NCI-H1436 (cell line): ENCODE measurements around the gene ADRB2.

Source experiments
- DNase-seq: peaks from one replicate; lab custom pipeline; 2025; lab: John Stamatoyannopoulos, UW

Gene ADRB2

DNA sequence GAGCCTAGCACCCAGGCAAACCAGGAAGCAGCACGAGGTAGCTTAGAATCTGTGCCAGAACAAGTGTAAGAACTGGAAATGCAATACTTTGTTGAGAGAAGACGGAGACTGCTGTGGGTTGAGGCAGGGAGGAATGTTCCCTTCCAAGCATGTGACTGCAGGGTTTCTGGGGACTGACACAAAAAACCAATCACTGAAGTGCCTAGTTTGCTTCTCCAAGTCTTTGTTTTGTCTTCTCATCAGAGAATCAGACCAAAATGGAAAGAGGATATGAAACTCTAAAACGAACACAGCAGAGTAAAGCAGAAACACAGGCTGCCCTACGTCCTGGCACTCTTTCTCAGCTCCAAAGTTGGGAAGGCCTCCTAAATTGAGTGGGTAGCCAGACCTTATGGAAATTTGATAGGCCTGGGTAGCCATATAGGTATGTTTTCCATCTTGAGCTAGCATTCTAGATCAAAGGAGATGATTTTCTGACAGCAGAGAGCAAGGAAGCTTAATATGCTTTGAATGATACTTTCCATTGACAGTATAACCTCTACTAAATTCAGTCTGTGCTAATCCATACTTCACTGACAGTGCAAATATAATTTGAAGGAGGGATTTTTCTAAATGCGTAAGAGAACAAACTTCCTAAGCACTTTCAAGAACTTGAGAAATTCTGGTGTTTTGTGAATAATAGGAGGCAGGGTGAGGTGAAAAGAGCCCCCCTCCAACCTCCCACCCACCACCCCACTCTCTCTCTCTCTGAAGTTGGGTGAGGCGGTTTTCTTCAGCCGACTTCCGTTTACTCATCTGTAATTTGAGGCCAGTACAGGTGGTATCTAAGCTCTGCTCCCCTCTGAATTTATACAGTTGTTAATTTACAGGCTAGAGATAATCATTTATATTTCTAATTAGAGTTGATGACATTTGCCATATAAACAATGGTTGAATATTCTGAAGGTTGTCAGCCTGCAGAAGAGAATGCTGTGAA lies 5.5 kb downstream of the ADRB2 start:
- no peak for DNase-seq

DNA sequence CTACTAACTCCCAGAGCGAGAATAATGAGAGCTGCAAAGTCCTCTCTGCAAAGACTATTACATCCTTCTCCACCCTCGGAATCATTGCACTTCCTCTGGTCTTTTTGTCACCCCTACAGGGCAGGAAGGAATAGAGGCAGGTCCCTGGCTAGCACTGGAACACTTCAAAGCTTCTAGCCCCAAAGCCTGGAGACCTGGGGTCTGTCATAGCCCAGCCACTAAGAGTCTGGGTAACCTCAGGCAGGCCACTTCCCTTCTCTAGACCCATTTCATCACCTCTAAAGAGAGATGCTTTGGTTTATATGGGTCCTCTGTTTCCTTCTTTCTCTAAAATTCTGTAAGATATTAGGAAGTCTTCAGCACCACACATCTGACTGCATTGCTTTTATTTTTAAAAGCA lies 6.7 kb downstream of the ADRB2 start:
- DNase-seq: no peak

DNA sequence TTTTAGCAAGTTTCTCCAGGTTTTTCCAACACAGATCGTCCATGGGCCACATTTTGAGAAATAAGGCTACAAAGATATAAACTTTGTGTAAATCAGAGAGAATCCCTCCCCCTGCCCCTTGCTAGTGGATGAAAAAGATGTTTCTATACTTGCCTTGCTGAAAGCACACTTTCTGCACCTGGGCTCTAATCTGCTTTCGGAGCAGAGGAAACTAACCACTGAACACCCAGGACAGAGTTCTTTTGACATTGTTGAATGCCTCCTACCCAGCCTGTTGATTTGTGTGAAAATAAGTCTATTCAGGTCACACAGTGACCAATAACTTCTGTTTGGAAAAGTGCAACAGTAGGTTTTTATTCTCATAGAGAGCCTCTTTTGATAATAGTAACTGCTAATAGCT lies 7.5 kb downstream of the ADRB2 start:
- DNase-seq: no peak

DNA sequence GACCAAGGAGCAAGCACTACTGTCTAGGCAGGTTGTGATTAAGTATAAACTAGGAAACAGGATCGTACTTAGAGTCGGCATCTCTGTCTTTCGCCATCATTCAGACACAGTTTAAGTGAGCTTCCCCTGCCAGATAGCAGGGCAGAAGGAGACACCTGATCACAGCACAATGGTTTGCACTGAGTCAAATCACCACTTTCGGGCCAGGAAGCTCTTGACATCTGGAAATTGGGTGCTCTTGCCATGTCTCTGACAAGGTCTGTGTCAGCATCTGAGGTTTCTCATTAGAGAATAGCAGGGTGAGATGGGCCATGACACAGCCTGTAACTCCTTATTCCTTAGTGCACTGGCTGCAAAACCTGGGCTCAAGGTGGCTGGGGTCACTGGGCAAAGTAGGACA lies 8.3 kb downstream of the ADRB2 start:
- no peak for DNase-seq

DNA sequence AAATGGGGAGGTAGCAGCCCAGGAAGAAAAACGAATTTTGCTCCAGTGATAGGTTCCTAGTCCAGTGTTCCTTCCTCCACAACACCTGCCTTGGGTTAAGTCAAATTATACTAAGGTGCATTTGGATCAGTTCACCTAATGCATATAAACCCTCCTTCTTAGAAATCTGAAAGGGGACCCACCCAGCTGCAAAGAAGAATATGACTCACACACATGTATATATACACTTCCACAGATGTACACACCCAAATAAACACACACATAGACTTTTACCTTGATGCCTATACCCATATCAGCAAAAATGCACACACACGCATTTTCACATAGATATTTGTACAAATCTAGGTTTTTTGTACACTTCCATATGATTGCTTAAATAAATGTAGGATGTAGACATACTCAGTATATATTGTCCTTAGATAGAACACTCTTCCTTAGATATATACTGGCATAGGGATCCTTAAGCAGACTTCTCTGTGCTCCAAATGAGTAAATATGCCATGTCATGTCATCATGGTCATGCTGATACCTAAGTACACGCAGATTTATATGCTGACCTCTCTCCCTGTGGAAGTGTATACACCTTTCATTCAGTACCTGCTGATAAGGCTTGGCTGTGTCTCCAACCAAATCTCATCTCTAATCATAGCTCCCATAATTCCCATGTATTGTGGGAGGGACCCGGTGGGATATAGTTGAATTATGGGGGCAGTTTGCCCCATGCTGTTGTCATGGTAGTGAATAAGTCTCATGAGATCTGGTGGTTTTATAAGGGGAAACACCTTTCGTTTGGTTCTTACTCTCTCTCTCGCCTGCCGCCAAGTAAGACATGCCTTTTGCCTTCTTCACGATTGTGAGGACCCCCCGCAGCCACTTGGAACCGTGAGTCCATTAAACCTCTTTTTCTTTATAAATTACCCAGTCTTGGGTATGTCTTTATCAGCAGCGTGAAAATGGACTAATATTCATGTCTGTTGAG lies 10.2 kb downstream of the ADRB2 start:
- no peak for DNase-seq

DNA sequence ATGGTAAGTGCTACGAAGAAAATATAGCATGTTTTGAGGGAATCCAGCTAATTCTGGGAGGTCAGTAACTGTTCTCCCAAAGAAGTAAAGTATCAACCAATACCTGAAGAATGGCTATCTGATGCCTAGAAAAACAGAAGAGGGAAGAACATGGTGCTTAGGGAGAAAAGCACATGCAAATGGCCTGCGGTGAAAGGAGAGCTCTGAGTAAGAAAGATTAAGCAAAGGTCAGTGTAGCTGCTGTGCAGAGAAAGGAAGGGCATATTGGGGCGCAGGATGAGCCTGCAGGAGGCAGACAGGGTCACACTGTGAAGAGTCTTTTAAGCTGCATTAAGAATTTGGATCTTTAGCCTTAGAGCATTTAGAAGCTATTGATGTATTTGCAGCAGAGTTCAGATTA lies 11.0 kb downstream of the ADRB2 start:
- DNase-seq: no peak

DNA sequence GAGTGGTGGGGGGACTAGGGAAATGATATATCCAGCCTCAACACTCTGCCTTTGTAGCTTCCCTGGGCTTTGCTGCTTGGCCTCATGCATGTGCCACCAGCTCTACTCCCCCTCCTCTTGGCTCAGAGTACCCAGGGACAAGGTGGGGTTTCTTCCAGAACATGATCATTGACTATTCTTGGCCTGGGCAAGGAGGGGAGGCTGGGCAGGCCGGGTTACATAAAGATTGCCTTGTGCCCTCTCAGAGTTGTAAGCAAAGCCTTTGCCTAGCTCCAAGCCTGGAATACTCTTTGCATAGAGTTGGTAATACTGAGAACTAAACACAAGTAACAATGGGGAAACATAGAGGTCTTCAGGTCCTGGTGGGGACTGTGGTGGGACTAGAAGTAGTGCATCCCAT lies 11.9 kb downstream of the ADRB2 start:
- no peak for DNase-seq

DNA sequence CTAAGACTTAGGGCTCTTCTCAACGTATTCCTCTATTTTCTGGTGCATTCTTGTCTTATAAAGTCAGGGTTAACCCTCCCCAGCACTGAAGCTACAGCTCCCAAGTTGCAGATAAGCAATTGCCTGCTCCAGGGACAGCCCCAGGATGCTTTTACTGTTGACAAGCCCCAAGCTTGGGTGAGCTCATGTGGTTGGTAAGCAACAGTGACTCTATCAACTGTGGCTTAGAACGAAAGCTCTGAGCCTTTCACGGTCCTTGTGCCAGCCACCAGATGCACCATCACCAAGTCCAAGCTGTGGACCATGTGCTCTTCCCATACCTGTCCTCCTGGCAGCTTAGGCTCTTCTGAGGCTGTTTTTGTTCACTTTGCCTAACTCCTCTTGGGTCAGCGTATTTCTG lies 13.5 kb downstream of the ADRB2 start:
- DNase-seq: no peak

DNA sequence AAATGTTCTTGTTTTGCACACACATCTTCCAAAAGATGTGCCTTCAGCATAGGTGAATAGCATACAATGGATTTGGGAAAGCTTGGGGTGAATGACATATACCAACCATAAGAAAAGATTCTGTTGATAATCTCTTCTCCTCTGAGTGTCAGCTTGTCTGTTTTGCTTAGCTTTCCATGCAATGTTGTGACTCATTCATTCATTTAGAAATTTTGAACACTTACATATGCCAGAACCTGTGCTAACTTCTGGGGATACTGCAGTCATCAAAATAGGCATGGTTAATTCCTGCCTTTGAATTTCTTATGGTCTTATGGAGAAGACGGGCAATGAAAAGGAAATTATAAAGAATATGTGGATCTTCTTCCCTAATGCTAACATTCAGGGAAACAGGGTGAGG lies 14.1 kb downstream of the ADRB2 start:
- no peak for DNase-seq

DNA sequence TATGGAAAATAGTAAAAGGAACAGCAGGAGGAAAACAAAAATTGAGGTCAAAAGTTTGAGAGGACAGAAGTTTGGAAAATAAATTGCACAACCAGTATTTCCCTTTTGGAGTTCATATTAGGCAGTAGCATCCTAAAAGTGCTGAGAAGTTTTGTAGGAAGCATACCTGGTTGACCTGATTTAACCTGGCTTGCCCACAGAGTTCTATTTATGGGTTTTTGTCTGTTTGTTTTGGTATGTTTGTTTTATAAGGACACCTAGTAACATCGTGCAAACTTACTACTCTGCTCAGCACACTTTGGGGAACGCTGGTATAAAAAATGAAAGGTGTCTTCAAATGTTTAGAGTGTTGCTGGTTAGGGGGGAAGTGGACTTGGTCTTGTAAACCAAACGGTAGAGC lies 15.1 kb downstream of the ADRB2 start:
- no peak for DNase-seq

DNA sequence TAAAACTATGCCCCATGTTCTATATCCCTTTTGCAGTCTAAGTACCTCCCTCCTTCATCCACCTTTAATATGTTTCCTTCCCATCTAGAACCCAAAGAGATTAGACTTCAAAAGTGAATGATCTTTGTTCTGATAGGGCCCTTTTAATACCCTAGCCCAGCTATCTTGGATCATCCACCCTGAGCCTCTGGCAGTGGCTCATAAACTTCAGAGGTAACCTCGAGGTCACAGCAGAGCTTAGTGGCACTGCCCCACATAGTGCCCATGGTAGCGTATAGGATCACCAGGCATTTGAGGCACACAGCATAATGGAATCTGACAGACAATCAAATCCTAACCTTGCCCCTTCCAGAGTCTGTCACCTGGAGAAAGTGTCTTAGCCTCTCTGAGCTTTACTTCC lies 15.8 kb downstream of the ADRB2 start:
- DNase-seq: no peak

DNA sequence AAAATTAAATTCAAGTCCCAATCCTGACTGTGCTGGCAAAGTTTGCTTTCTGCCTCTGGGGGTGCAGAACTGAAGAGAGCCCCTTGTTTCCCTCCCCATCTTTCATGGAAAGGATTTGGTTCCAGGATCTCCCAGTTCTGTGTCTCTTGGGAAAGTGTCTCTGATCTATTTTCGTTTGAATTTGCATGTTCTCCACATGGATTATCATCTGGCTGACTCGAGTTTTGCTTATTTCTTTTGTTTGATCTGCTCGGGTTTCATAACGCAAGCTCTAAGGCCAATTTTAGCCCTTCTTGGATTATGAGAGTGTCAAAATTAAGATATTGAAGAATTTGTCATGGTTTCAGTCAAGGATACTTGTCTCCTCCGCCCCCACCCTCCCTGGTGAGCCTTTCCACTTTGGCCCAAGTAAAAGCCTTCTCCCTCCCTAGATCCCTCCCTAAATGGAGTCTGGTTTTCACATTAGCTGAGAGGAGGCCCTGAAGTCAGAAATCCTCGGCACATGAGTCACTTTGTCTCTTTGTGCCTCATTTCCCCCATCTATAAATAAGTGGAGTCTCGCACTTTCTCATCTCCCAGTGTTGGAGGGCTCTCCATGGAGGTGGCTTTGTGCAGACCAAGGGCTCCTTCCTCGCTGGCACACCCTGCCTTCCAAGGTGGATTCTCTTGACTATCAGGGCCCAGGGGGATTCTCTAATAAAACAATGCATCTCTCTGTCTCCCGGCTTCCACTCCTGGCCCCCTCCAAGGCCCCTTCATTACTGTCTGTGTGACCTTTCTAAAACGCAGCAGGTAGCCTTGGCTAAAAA lies 17.3 kb downstream of the ADRB2 start:
- DNase-seq: no peak

DNA sequence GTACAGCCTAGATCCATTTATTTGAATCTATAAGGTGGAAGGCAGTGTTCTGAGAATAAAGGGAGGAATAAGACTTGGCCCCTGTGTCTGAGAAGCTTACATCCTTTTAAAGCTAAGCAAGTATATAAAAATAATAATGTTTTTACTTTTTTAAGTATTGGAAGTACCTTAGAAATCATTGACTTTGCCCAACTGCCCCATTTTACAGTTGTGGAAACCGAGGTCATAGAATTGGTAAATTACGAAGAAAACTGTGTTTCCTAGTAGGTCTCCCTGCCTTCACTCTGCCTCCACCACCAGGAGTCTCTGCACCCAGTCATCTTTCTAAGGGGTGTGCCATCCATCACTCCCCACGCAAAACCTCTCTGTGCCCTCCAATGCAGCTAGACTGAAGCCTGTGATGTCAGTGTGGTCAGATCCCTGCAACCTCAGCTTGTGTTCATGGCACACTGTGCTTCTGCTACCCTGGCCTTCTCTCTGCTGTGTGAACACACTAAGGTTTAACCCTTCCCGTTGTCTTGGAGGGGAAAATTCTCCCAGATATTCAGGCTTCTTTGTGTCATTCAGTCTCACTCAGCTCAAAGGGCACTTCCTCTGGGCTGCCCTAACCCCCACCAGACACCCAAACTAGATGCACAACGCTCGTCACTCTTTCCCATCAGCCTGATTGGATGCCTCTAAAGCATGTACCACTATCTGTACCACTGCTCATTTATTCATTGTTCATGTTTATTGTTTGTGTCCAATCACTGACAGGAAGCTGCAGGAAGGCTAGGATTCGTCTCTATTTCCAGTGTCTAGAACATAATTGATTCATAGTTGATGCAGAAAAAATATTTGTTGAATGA lies 18.2 kb downstream of the ADRB2 start:
- DNase-seq: no peak

DNA sequence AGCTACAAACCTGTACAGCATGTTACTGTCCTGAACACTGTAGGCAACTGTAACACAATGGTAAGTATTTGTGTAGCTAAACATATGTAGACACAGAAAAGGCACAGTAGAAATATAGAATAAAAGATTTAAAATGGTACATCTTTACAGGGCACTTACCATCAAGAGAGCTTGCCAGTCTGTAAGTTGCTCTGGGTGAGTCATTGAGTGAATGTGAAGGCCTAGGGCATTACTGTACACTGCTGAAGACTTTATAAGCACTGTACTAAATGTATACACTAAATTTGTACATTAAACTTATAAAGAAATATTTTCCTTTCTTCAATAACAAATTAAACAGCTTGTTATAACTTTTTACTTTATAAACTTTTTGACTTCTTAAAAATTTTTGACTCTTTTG lies 20.5 kb downstream of the ADRB2 start:
- DNase-seq: no peak

DNA sequence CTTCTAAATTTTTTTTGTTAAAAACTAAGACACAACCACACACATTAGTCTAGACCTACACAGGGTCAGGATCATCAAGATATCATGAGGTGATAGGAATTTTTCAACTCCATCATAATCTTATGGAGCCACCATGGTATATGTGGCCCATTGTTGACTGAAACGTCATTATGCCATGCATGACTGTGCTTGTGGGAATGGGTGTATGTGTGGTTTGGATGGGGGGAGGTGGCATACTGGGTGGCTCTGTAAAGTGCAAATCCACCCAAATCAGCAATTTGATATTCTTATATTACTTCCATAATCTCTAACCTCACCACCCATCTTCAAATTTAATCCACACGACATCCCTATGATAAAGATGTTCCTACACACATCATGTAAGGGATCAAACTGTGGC lies 21.0 kb downstream of the ADRB2 start:
- DNase-seq: no peak

DNA sequence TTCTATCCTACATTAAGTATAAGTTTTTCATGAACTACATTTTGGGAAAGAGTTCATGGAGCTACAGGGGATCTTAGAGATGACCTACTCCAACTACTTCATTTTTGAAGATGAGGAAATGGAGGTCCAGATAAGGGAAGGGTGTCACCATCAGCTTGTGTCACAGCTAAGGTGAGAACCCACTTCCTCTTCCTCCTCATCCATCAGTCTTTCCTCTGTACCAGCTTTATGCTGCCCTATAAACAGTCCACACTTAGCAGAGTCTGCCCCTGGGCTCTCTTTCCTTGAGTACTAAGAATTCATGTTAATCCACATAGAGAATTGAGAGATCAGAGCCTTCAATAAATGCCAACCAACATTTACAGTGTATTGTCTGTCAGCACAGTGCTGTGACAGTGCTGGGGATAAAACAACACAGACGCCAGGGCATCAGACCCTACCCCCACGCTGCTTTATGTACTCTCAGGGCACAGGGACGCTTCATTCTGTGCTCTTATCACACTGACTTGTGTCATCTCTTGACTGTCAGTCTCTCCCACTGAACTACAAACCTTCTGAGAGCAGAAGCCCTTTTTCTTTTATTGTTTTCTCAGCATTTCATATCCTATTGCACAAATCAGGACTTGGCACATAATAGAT lies 22.1 kb downstream of the ADRB2 start:
- no peak for DNase-seq

DNA sequence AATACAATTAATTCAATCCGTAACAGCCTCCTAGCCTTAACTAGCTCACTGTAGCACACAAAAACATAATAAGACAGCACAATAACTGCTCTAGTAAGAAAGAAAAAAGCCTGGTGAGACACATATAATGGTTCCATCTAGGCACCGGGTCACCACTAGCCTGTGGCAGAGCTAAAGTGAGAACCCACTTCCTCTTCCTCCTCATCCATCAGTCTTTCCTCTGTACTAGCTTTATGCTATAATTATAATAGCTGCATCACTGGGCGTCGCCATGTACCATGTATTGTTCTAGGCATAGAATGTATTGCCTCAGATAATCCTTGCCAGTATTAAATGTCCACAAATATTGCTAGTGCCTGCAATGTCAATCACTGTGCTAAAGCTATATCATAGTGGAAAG lies 23.1 kb downstream of the ADRB2 start:
- no peak for DNase-seq

DNA sequence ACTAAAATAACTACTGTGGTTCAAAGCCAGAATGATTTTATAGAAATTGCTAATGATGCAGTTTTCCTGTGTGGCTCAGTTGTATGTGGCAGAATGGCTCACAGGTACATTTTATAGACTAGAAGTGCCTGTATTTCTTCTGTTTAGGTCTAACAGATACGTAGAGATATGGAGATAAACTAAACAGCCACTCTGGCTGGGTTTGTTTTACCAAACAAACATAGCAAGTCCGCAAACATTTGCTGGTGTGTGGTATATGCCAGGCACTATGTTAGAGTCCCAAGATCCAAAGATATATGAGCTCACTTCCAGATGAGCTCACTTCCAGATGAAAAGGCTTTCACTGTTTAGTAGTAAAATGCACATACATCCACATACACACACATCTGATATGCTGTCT lies 24.4 kb downstream of the ADRB2 start:
- no peak for DNase-seq

DNA sequence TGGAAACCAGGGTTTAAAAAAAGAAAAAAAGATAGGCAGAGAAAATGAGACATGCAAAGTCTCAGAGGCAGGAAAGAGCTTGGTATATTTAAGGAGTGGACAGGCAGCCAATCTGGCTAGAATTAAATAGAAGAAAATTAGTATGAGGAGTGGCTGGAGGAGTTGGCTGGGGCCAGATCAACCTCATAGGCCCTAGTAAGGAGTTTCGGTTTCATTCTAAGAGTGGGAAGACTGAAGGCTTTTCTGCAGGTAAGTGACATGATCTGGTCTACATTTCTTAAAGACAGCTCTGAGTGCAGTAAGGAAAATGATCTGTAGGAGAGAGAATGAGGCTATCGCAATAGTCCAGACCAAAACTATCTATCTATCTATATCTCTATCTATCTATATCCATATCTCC lies 27.5 kb downstream of the ADRB2 start:
- DNase-seq: no peak

DNA sequence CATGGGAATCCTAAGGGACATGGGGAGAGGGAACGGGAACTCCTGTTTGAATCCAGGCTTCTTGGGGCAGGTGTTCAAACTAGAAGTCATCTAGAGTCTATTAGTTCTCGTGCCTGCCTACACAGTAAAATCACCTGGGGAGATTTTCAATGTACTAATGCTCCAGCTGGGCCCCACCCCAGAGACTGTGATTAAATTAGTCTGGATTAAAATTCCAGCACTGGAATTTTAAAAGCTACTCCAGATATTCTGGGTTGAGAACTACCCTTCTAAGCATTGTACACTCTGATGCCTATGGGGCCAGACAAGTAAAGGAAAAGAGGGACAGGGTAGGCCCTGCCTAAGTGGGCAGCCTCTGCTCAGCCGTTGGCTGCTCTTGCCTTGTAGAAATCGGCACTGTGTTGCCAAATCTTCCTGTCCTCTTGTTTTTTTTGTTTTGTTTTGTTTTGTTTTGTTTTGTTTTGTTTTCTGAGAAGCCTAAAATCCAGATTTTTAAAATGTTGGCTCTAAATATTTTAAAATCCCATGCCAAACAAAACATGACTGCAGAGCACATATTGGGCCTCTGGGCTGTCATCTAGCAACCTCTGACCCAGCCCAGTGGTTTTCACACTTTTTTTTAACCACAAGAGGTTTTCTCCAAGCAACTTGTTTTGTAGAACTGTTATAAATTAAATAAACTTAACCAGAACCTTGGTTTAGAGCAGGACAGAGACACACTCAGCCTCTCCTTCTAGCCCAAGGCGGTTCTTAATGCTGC lies 29.0 kb downstream of the ADRB2 start:
- DNase-seq: no peak
